Right lobe of liver (tissue), 6 donors: ENCODE results near the gene ADAMTSL5. TPM values are rescaled to one million over a fixed set of nuclear protein-coding genes. Genes with fewer than 3 reads are reported as not detected.
"Not testable (repeated sequence)": the region's sequence is repeated elsewhere in the genome, so short reads cannot be mapped to it uniquely, and the experiment has no call there.

Source experiments
- ATAC-seq, 4 donors: fragments of 200-7000 bp; cut with Tn5 transposase; one replicate each; pipeline ENCODE4 v1.9.1; 2020; ENCODE audit warnings: mild to moderate bottlenecking in 4 of 4, moderate library complexity in 4 of 4
- DNase-seq, 3 donors: peaks; one replicate each; pipeline ENCODE4 v3.0.0-alpha.2; 2020
- H3K27ac ChIP-seq, 3 donors: fragments of 200-600 bp; one replicate each; pipeline ENCODE4 v1.8.0; 2022
- H3K27me3 ChIP-seq, 2 donors: fragments of 200-600 bp; one replicate each; pipeline ENCODE4 v1.8.0; 2022
- H3K36me3 ChIP-seq, 4 donors: fragments of 200-600 bp; sonication (generic) in 1 of 4; one replicate each; pipeline versions ENCODE4 v1.5.1 to v1.8.0; 2017 to 2022; ENCODE audit warnings: control low read depth in 1 of 4
- H3K4me1 ChIP-seq, 4 donors: fragments of 200-600 bp; sonication (generic) in 1 of 4; one replicate each; pipeline versions ENCODE4 v1.5.1 to v1.8.0; 2017 to 2022; ENCODE audit warnings: control low read depth in 1 of 4
- H3K4me3 ChIP-seq, 3 donors: fragments of 200-600 bp; one replicate each; pipeline ENCODE4 v1.8.0; 2022
- H3K9me3 ChIP-seq, 4 donors: fragments of 200-600 bp; sonication (generic) in 1 of 4; one replicate each; pipeline versions ENCODE4 v1.5.1 to v1.8.0; 2017 to 2022; ENCODE audit warnings: control low read depth in 1 of 4
- CTCF ChIP-seq, 4 donors: fragments of 200-600 bp in 3 of 4; fragments of 450-650 bp in 1 of 4; IDR thresholded peaks; one replicate each; pipeline versions ENCODE4 v1.5.1 to v1.8.0; 2016 to 2022; ENCODE audit warnings: antibody characterized with exemption in 4 of 4, mild to moderate bottlenecking in 2 of 4
- POLR2A ChIP-seq: fragments of 450-650 bp; IDR thresholded peaks from one replicate; pipeline ENCODE4 v1.6.1; 2017; ENCODE audit warnings: antibody characterized with exemption, mild to moderate bottlenecking
- WGBS: methylation state at CpG from one replicate; pipeline ENCODE4 v1.1.6; 2018; ENCODE audit warnings: low coverage, low lambda C conversion rate; ENCODE audit not compliant: insufficient coverage; ENCODE audit errors: missing lambda C conversion rate; 5-methylcytosine and 5-hydroxymethylcytosine counted together
- intact Hi-C, 2 donors: fragments of 100-400 bp; cut with DNase I; formaldehyde crosslinking; loops; one replicate each; pipeline versions ENCODE4 v1.11.2 to v1.14.1; 2022
- total RNA-seq, 6 experiments: library from RNA; depleted of rRNA in 2 of 6; stranded (reverse); fragments of >200 nt in 2 of 6; fragmentation: NEBNext Ultra II Directional in 3 of 6; extraction: Animal tissue kit (Norgen Biotek cat#: 25700) in 3 of 6; gene quantifications; one replicate each; pipeline versions ENCODE4 v1.1.0 to v1.2.4, GENCODE V29; 2016 to 2023
- donor health status: DM: no; HTN: yes; CAD: no.
- donor health status: DM: no; HTN: no; CAD: no.
- donor health status: DM: no; HTN: no; CAD: no.
- donor health status: DM: no; HTN: yes; CAD: no.
- donor health status: DM: no; HTN: yes; CAD: no.

The ADAMTSL5 gene
- total RNA-seq, 6 experiments from 2014 or later = 1.8 to 6.9 (median 4.5) TPM

DNA sequence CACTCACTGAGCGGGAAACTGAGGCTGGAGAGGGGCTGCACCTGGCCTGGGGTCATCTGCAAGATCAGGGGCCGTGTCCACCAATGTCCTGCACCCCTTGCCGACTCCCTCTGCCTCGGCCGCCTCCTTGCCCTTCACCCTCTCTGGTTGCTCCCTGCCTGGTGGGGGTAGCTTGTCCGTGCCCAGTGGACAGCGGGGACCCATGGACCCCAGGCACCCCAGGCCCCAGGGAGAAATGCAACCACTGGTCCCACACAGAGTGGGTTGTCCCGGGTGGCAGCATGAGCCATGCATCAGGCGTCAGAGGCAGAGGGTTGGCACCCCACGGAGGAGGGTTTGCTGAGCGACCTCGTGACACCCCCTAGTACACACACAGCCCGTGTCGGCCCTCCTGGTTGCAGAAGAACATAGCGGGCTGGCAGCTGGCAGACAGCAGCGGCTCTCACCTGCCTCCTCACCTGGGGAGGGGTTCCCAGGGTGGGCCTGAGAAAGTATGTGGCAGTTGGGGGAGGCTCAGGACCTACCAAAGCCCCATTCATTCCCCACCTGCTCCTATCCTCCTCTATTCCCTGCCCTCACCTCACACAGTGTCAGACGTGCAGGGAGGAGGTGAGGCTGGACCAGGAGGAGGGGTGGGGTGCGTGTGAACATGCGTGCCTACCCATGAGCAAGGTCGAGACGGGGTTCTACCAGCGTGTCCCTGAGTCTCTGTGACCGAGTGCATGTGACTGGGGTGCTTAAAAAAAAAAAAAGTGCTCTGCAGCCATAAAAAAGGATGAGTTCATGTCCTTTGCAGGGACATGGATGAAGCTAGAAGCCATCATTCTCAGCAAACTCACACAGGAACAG is 8.7 kb downstream of the ADAMTSL5 start:
- Histone ChIP-seq H3K9me3 (no peaks in the 10 kb centered on the region), H3K4me3 (no peak overlapping the region), H3K27ac (no peak overlapping the region), H3K4me1 (peaks cover 0 to 12% (median 5%) of the 10 kb centered on the region in 4 donors), H3K36me3 (no peaks in the 10 kb centered on the region), H3K27me3 (no peaks in the 10 kb centered on the region)
- 48% methylated on average over 12 of the region's 23 CpGs for WGBS
- ATAC-seq = no peak
- no peak for DNase-seq
- intact Hi-C loops = loop anchor here in 1 of 2 donors (10.0 kb wide), 1 partner anchor 219 kb away; the partner anchor contains the start of gene EFNA2
- no peak for TF ChIP-seq POLR2A
- no peak for TF ChIP-seq CTCF (IDR thresholded peaks at IDR 0.05)

DNA sequence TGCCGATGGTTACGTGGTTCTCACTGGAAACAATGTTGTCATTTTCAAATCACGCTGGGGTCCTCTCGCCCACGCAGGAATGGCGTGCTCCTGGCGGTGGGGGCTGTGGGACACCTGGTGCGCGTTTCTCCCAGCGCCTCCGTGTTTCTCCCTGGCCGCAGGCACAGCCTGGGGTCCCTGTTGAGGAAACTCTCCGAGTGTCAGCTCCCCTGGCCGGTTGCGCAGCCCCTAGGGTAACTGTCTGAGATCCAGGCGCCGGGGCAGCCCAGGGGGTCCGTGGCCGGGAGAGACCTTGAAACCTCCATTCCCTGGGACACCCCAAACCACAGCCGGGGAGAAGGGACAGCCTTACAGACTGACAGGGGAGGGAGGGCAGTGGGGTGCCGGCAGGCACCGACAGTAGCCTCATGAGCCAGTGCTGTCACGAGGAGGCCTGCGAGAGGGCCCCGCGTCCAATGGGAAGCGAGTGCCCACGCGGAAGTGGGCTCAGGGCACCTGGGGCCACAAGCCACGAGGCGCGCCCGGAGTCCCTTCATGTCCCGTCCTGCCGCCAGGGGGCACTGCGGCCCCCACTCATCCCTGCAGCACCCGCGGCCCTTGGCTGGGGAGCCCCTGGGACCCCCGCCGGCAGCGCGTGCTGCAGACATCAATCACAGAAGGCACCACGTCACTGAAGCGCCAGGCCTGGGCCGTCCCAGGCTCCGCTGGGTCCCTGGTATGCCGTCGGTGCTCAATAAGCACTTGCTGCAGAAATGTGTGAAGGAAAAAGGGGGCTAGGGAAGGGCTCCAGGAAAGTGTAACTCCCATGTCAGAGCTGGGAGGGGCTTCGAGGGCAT is 9.5 kb downstream of the ADAMTSL5 start:
- H3K4me3 ChIP-seq = no peak overlapping the region
- DNase-seq (no peak), ATAC-seq (peak in 1 of 4 donors; percentile 5)
- peaks cover 0 to 12% (median 5%) of the 10 kb centered on the region in 4 donors for H3K4me1 ChIP-seq
- H3K36me3 ChIP-seq = no peaks in the 10 kb centered on the region
- intact Hi-C loops = loop anchor here in 1 of 2 donors (10.0 kb wide), 1 partner anchor 219 kb away; the partner anchor contains the start of gene EFNA2
- no peaks in the 10 kb centered on the region for H3K9me3 ChIP-seq
- TF ChIP-seq CTCF (IDR thresholded peaks at IDR 0.05) (peak; percentile 56 to 78 (median 70)), POLR2A (no peak)
- H3K27me3 ChIP-seq = no peaks in the 10 kb centered on the region
- WGBS = 43% methylated on average over 15 of the region's 49 CpGs
- H3K27ac ChIP-seq = no peak overlapping the region

- Histone ChIP-seq H3K9me3 (no peaks in the 10 kb centered on the region), H3K27ac (no peak overlapping the region), H3K4me1 (peaks cover 0 to 16% (median 8%) of the 10 kb centered on the region in 4 donors), H3K36me3 (no peaks in the 10 kb centered on the region), H3K27me3 (no peaks in the 10 kb centered on the region), H3K4me3 (no peak overlapping the region)
- no peak for ATAC-seq
- TF ChIP-seq POLR2A (no peak), CTCF (IDR thresholded peaks at IDR 0.05) (no peak)
- 70% methylated on average over 14 of the region's 14 CpGs for WGBS
- intact Hi-C loops = loop anchor here in 1 of 2 donors (10.0 kb wide), 1 partner anchor 218 kb away; the partner anchor contains the start of gene EFNA2
- no peak for DNase-seq
These were observed 10.3 kb downstream of the ADAMTSL5 start for GRCh38 chr19:1502433-1503088.

DNA sequence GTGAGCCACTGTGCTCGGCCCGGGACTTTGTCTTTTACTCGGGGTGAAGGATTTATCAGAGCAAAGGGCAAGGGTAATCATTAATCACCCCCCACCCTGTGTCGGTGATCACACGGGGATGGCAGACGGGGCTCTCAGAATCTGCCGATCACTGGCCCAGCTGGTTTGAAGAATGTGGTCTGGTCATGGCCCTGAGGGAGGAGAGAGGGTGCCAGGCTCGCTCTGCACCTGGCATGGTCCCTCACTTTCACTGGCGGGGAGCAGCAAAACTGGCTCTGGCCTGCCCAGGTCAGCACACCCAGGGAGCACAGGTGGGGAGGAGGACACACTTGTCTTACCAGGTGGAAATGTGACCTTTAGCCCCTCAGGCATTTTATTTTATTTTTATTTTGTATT is 11.6 kb downstream of the ADAMTSL5 start:
- DNase-seq = peak; percentile 57 to 88 (median 85)
- ATAC-seq = peak; percentile 86 to 91 (median 88)
- H3K4me1 ChIP-seq = peaks cover 0 to 13% (median 6%) of the 10 kb centered on the region in 4 donors

DNA sequence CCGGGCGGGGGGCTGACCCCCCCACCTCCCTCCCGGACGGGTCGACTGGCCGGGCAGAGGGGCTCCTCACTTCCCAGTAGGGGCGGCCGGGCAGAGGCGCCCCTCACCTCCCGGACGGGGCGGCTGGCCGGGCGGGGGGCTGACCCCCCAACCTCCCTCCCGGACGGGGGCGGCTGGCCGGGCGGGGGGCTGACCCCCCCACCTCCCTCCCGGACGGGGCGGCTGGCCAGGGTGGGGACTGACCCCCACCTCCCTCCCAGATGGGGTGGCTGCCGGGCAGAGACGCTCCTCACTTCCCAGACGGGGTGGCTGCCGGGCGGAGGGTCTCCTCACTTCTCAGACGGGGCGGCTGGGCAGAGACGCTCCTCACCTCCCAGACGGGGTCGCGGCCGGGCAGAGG is 13.6 kb downstream of the ADAMTSL5 start:
- H3K4me1 ChIP-seq = peaks cover 0 to 13% (median 6%) of the 10 kb centered on the region in 4 donors
- H3K4me3 ChIP-seq, H3K27ac ChIP-seq, ATAC-seq, DNase-seq, H3K27me3 ChIP-seq, H3K9me3 ChIP-seq, H3K36me3 ChIP-seq, intact Hi-C loops: not testable (repeated sequence)
- no CpG with 5 or more reads among the region's 34 CpGs for WGBS

More for the DNA sequence above, 11.6 kb downstream of the ADAMTSL5 start:
- Histone ChIP-seq H3K27me3 (no peaks in the 10 kb centered on the region), H3K36me3 (no peaks in the 10 kb centered on the region), H3K27ac (peak overlapping the region in 2 of 3 donors; percentile 54 to 56), H3K4me3 (no peak overlapping the region), H3K9me3 (no peaks in the 10 kb centered on the region)
- WGBS = 17% methylated on average over 6 of the region's 9 CpGs
- intact Hi-C loops = loop anchor here in 1 of 2 donors (10.0 kb wide), 1 partner anchor 216 kb away; the partner anchor contains the start of gene EFNA2
- TF ChIP-seq POLR2A = peak; percentile 53
- no peak for TF ChIP-seq CTCF (IDR thresholded peaks at IDR 0.05)
